HepG2 (cell line): Measurements from ENCODE around the gene ARAP1. TPM values are rescaled to one million over a fixed set of nuclear protein-coding genes. Genes with fewer than 3 reads are reported as not detected.

ENCODE experiments used
- ATAC-seq: fragments of 200-7000 bp; cut with Tn5 transposase; 3 replicates; pipeline ENCODE4 v1.9.1; 2020; ENCODE audit warnings: mild to moderate bottlenecking, moderate library complexity
- BruUV-seq: library from RNA; stranded (reverse); fragments of 400-500 nt; replicated peaks from 2 replicates; lab custom pipeline; 2021; lab: Mats Ljungman, UMichigan
- CTCF ChIA-PET: fragments of 300-600 bp; formaldehyde crosslinking; extraction: SDS; loops from one replicate; lab custom pipeline; 2021; ENCODE audit warnings: low total read pairs, inconsistent platforms, low intra/inter-chr PET ratio; lab: Yijun Ruan, JAX
- POLR2A ChIA-PET: fragments of 350-600 bp; sonication (Branson Sonifier 250); formaldehyde crosslinking; loops from one replicate; lab custom pipeline; 2020; ENCODE audit warnings: antibody characterized with exemption, inconsistent platforms; lab: Yijun Ruan, JAX
- DNase-seq: peaks from one replicate; pipeline ENCODE4 v3.0.0-alpha.2; 2015; ENCODE audit warnings: low spot score
- FAIRE-seq: peaks from 3 replicates; lab custom pipeline; 2011; peaks lifted over from hg19 to GRCh38; lab: Jason Lieb, UNC
- H2AFZ ChIP-seq: one replicate; pipeline ENCODE4 v1.6.1; 2011; ENCODE audit warnings: low read length, inconsistent platforms
- H3K27ac ChIP-seq: fragments of 300-600 bp; 3 replicates; pipeline ENCODE4 v1.8.0; 2011; ENCODE audit warnings: mixed run types, mild to moderate bottlenecking, mixed read lengths, low read length, inconsistent platforms; ENCODE audit not compliant: insufficient read depth; ENCODE audit errors: extremely low read length
- H3K27me3 ChIP-seq, 2 experiments: fragments of 200-600 bp in 1 of 2; 2 replicates in 1 of 2; 3 replicates in 1 of 2; pipeline versions ENCODE4 v1.6.0 to v1.8.0; 2011; ENCODE audit warnings: low read length in 2 of 2, mild to moderate bottlenecking in 2 of 2, moderate library complexity in 2 of 2, inconsistent platforms in 1 of 2; ENCODE audit not compliant: insufficient read depth in 2 of 2, control insufficient read depth in 1 of 2
- H3K36me3 ChIP-seq, 2 experiments: fragments of 200-600 bp in 1 of 2; replicated peaks in 1 of 2; 2 replicates in 1 of 2; 3 replicates in 1 of 2; pipeline versions ENCODE4 v1.5.1 to v1.8.0; 2011; ENCODE audit warnings: low read length in 2 of 2, inconsistent platforms in 1 of 2; ENCODE audit not compliant: insufficient read depth in 2 of 2, control insufficient read depth in 1 of 2
- H3K4me1 ChIP-seq: 2 replicates; pipeline ENCODE4 v1.5.1; 2012; ENCODE audit warnings: low read length, inconsistent platforms; ENCODE audit not compliant: insufficient read depth
- H3K4me2 ChIP-seq: 2 replicates; pipeline ENCODE4 v1.6.0; 2011; ENCODE audit warnings: low read depth, low read length, inconsistent platforms
- H3K4me3 ChIP-seq, 3 experiments: fragments of 200-600 bp in 1 of 3; sonication (generic), shearing (Covaris generic) in 1 of 3; replicated peaks in 1 of 3; 2 replicates each; pipeline ENCODE4 v1.5.1; 2011 to 2016; ENCODE audit warnings: low read length in 3 of 3, inconsistent platforms in 2 of 3, low read depth in 2 of 3, mild to moderate bottlenecking in 2 of 3, control low read depth in 1 of 3, mixed read lengths in 1 of 3; ENCODE audit not compliant: insufficient read depth in 1 of 3
- H3K79me2 ChIP-seq: one replicate; pipeline ENCODE4 v1.6.1; 2011; ENCODE audit warnings: low read length, inconsistent platforms; ENCODE audit not compliant: insufficient read depth
- H3K9ac ChIP-seq: 2 replicates; pipeline ENCODE4 v1.6.0; 2011; ENCODE audit warnings: mild to moderate bottlenecking, low read depth, low read length, inconsistent platforms; ENCODE audit not compliant: insufficient read depth
- H3K9me3 ChIP-seq: 2 replicates; pipeline ENCODE4 v1.5.1; 2012; ENCODE audit warnings: mild to moderate bottlenecking, low read length
- H4K20me1 ChIP-seq: 2 replicates; pipeline ENCODE4 v1.6.0; 2011; ENCODE audit warnings: inconsistent platforms, mild to moderate bottlenecking, low read length, moderate library complexity; ENCODE audit not compliant: insufficient read depth
- DRAP1 ChIP-seq: IDR thresholded peaks from 2 replicates; pipeline ENCODE4 v1.6.1; 2016; ENCODE audit warnings: missing genetic modification reagents, missing compliant biosample characterization
- EHMT2 ChIP-seq: fragments of 200-600 bp; sonication (generic); IDR thresholded peaks from 2 replicates; pipeline ENCODE4 v1.7.0; 2017; ENCODE audit warnings: antibody characterized with exemption, low read depth, low read length, borderline replicate concordance
- ETV5 ChIP-seq: IDR thresholded peaks from 2 replicates; pipeline ENCODE4 v1.6.1; 2018; ENCODE audit warnings: missing biosample characterization, missing genetic modification reagents, inconsistent platforms, borderline replicate concordance
- KIAA2018 ChIP-seq: sonication (generic); formaldehyde crosslinking; IDR thresholded peaks from 2 replicates; pipeline ENCODE4 v1.5.0; 2020; ENCODE audit warnings: mild to moderate bottlenecking, missing genetic modification reagents, borderline replicate concordance
- NPAS2 ChIP-seq: sonication (generic); formaldehyde crosslinking; IDR thresholded peaks from 2 replicates; pipeline ENCODE4 v1.8.0; 2022; ENCODE audit warnings: mild to moderate bottlenecking, missing genetic modification reagents, borderline replicate concordance
- PRMT3 ChIP-seq: sonication (generic); formaldehyde crosslinking; IDR thresholded peaks from 2 replicates; pipeline ENCODE4 v1.8.1; 2022; ENCODE audit warnings: low read depth, mild to moderate bottlenecking, moderate library complexity, missing genetic modification reagents, borderline replicate concordance
- SIN3A ChIP-seq: IDR thresholded peaks from 2 replicates; pipeline ENCODE4 v1.6.1; 2011; ENCODE audit warnings: low read depth, mild to moderate bottlenecking, control low read depth, low read length, borderline replicate concordance
- ZHX2 ChIP-seq, 2 experiments: sonication (generic) in 1 of 2; formaldehyde crosslinking in 1 of 2; IDR thresholded peaks; 2 replicates each; pipeline versions ENCODE4 v1.6.1 to v1.9.0; 2014 to 2022; ENCODE audit warnings: antibody characterized with exemption in 1 of 2, borderline replicate concordance in 1 of 2, inconsistent platforms in 1 of 2, low read depth in 1 of 2, missing genetic modification reagents in 1 of 2
- WGBS: methylation state at CpG from one replicate; pipeline ENCODE4 v1.1.6; 2017; ENCODE audit warnings: low lambda C conversion rate; 5-methylcytosine and 5-hydroxymethylcytosine counted together
- in situ Hi-C: cut with HindIII; loops from 2 replicates; pipeline ENCODE4 v1.10.0; 2017; ENCODE audit warnings: low pct_unique_long_range_greater_than_20kb; ENCODE audit not compliant: extremely low pct_ligation_motif_present
- intact Hi-C: fragments of 100-400 bp; cut with micrococcal nuclease; formaldehyde crosslinking; loops from one replicate; pipeline ENCODE4 v1.10.0; 2022; ENCODE audit not compliant: unreplicated experiment
- polyA plus RNA-seq, 8 experiments: library from polyadenylated mRNA; depleted of rRNA in 3 of 8; stranded (reverse) in 7 of 8; unstranded in 1 of 8; fragments of >200 nt; fragmentation: Illumina TruSeq in 4 of 8; extraction: Trizol in 4 of 8; gene quantifications; 2 replicates each; pipeline versions ENCODE4 v1.2.1 to v1.2.3, GENCODE V29; 2011 to 2016; ENCODE audit warnings: low read depth in 4 of 8, missing spikeins in 1 of 8, mixed read lengths in 1 of 8; ENCODE audit not compliant: insufficient read depth in 1 of 8
- total RNA-seq, 5 experiments: library from RNA; depleted of rRNA; stranded (reverse); fragments of >200 nt; fragmentation: Illumina TruSeq; extraction: Trizol; gene quantifications; 2 replicates each; pipeline ENCODE4 v1.2.3, GENCODE V29; 2016; ENCODE audit warnings: low read depth in 1 of 5

The ARAP1 gene
- total and polyA plus RNA-seq, 2 of the 13 experiments (the other 11 are each of a cell fraction or from before 2014, with no cell fraction given), result 43.2 to 55.5 TPM

GRCh38 chr11:72635309-72635915, 116.8 kb downstream of the ARAP1 start:
- BruUV-seq, result no TSS peak
- WGBS, result 16% methylated on average over 8 of the region's 9 CpGs
- Histone ChIP-seq H3K27me3 (peaks cover 28 to 93% of the 10 kb centered on the region in 2 experiments), H3K4me1 (no peaks in the 10 kb centered on the region), H3K4me3 (no peak overlapping the region), H3K9me3 (no peaks in the 10 kb centered on the region), H4K20me1 (no peaks in the 10 kb centered on the region), H2AFZ (no peak overlapping the region), H3K4me2 (no peak overlapping the region), H3K36me3 (no peaks in the 10 kb centered on the region), H3K9ac (no peak overlapping the region), H3K79me2 (no peaks in the 10 kb centered on the region), H3K27ac (no peak overlapping the region)
- in situ Hi-C loops (no loop called here), intact Hi-C loops (no loop called here)
- no peak for FAIRE-seq
- ChIA-PET POLR2A (no interaction called here), CTCF (no interaction called here)
- no peak for DNase-seq
- no peak for ATAC-seq
- TF ChIP-seq SIN3A, result no peak
- TF ChIP-seq ZHX2 (IDR thresholded peaks at IDR 0.05; ENCODE audit: low read depth), result no peak
- TF ChIP-seq ZHX2 (CRISPR knock-in tag; IDR thresholded peaks at IDR 0.05; ENCODE audit: borderline replicate concordance), result no peak
- TF ChIP-seq NPAS2, result no peak
- TF ChIP-seq ETV5 (CRISPR knock-in tag), result no peak
- TF ChIP-seq KIAA2018 (CRISPR knock-in tag), result no peak
- no peak for TF ChIP-seq EHMT2
- no peak for TF ChIP-seq DRAP1 (CRISPR knock-in tag)
- TF ChIP-seq PRMT3, result no peak
